H1 (cell line): ENCODE measurements around the gene PCDH9. TPM values are rescaled to one million over a fixed set of nuclear protein-coding genes. Genes with fewer than 3 reads are reported as not detected.

Experiments used
- CTCF ChIA-PET: fragments of 300-600 bp; sonication (Branson Sonifier 250); formaldehyde crosslinking; loops from one replicate; lab custom pipeline; 2021; ENCODE audit not compliant: partially characterized antibody; lab: Charles Lee
- POLR2A ChIA-PET: fragments of 300-600 bp; sonication (Branson Sonifier 250); formaldehyde crosslinking; loops from one replicate; lab custom pipeline; 2021; ENCODE audit warnings: inconsistent platforms; ENCODE audit not compliant: partially characterized antibody; lab: Charles Lee
- DNase-seq, 2 experiments: peaks; one replicate each; pipeline versions ENCODE4 v3.0.0 to v3.0.0-alpha.2; 2010 to 2022; ENCODE audit warnings: low spot score in 2 of 2, low read depth in 1 of 2, mixed read lengths in 1 of 2
- FAIRE-seq: peaks from 2 replicates; lab custom pipeline; 2011; peaks lifted over from hg19 to GRCh38; lab: Jason Lieb, UNC
- H2AFZ ChIP-seq: 2 replicates; pipeline ENCODE4 v1.8.1; 2012; ENCODE audit warnings: low read length, inconsistent platforms
- H2AK5ac ChIP-seq: 2 replicates; pipeline ENCODE4 v1.6.1; 2013; ENCODE audit warnings: low read depth, low read length
- H2BK120ac ChIP-seq: replicated peaks from 2 replicates; pipeline ENCODE3; 2013; ENCODE audit warnings: low read depth, low read length, inconsistent platforms
- H2BK12ac ChIP-seq: 2 replicates; pipeline ENCODE4 v1.6.1; 2013; ENCODE audit warnings: low read depth, low read length
- H2BK15ac ChIP-seq: 2 replicates; pipeline ENCODE4 v1.6.1; 2013; ENCODE audit warnings: low read length
- H2BK20ac ChIP-seq: 2 replicates; pipeline ENCODE4 v1.6.1; 2013; ENCODE audit warnings: low read length
- H2BK5ac ChIP-seq: 2 replicates; pipeline ENCODE4 v1.6.1; 2013; ENCODE audit warnings: low read depth, low read length
- H3K14ac ChIP-seq: 2 replicates; pipeline ENCODE4 v1.6.1; 2013; ENCODE audit warnings: inconsistent platforms; ENCODE audit not compliant: insufficient read length
- H3K18ac ChIP-seq: 2 replicates; pipeline ENCODE4 v1.6.1; 2013; ENCODE audit warnings: low read length; ENCODE audit errors: extremely low read depth
- H3K23ac ChIP-seq: 2 replicates; pipeline ENCODE4 v1.6.1; 2013; ENCODE audit warnings: inconsistent platforms; ENCODE audit not compliant: insufficient read length
- H3K23me2 ChIP-seq: 2 replicates; pipeline ENCODE4 v1.6.1; 2013; ENCODE audit warnings: low read depth, low read length
- H3K27ac ChIP-seq: 2 replicates; pipeline ENCODE4 v1.6.1; 2011; ENCODE audit warnings: low read depth, low read length, inconsistent platforms
- H3K27me3 ChIP-seq, 4 experiments: replicated peaks in 1 of 4; 1 replicate in 1 of 4; 2 replicates in 3 of 4; pipeline versions ENCODE4 v1.6.1 to v1.8.1; 2011 to 2013; ENCODE audit warnings: low read length in 3 of 4, mild to moderate bottlenecking in 3 of 4, inconsistent platforms in 2 of 4, mixed read lengths in 2 of 4, moderate library complexity in 1 of 4; ENCODE audit not compliant: control insufficient read depth in 3 of 4, insufficient read depth in 3 of 4; ENCODE audit errors: extremely low read depth in 1 of 4
- H3K36me3 ChIP-seq, 4 experiments: 2 replicates each; pipeline versions ENCODE4 v1.6.1 to v1.8.1; 2011 to 2013; ENCODE audit warnings: mild to moderate bottlenecking in 4 of 4, low read length in 3 of 4, moderate library complexity in 2 of 4, control low read depth in 1 of 4, inconsistent platforms in 1 of 4; ENCODE audit not compliant: insufficient read depth in 4 of 4, control insufficient read depth in 2 of 4
- H3K4ac ChIP-seq: replicated peaks from 2 replicates; pipeline ENCODE3; 2013; ENCODE audit warnings: low read length, low read depth, mixed read lengths, inconsistent platforms; ENCODE audit not compliant: insufficient read length
- H3K4me1 ChIP-seq, 4 experiments: replicated peaks in 1 of 4; 1 replicate in 1 of 4; 2 replicates in 3 of 4; pipeline versions ENCODE4 v1.6.1 to v1.8.1; 2011 to 2013; ENCODE audit warnings: low read length in 3 of 4, inconsistent platforms in 2 of 4, mixed read lengths in 1 of 4; ENCODE audit not compliant: insufficient read depth in 4 of 4, control insufficient read depth in 3 of 4
- H3K4me2 ChIP-seq, 2 experiments: 2 replicates each; pipeline versions ENCODE4 v1.6.1 to v1.8.1; 2011 to 2013; ENCODE audit warnings: low read depth in 2 of 2, low read length in 2 of 2, control low read depth in 1 of 2, inconsistent platforms in 1 of 2, mild to moderate bottlenecking in 1 of 2; ENCODE audit not compliant: insufficient read depth in 1 of 2
- H3K4me3 ChIP-seq, 4 experiments: fragments of 200-600, 300-600 bp in 1 of 4; sonication (generic), shearing (Covaris generic), sonication (Bioruptor Twin) in 1 of 4; 2 replicates each; pipeline versions ENCODE4 v1.5.1 to v1.8.1; 2011 to 2016; ENCODE audit warnings: low read length in 4 of 4, low read depth in 3 of 4, control low read depth in 2 of 4, inconsistent platforms in 2 of 4, mild to moderate bottlenecking in 2 of 4, mixed read lengths in 1 of 4, moderate library complexity in 1 of 4; ENCODE audit not compliant: insufficient read depth in 2 of 4; ENCODE audit errors: extremely low read depth in 1 of 4
- H3K56ac ChIP-seq: replicated peaks from 2 replicates; pipeline ENCODE3; 2013; ENCODE audit warnings: low read depth, mild to moderate bottlenecking, mixed read lengths, low read length, inconsistent platforms; ENCODE audit not compliant: insufficient read length
- H3K79me1 ChIP-seq: 2 replicates; pipeline ENCODE4 v1.6.1; 2013; ENCODE audit warnings: low read depth, low read length, control low read depth
- H3K79me2 ChIP-seq, 2 experiments: 2 replicates each; pipeline versions ENCODE4 v1.6.1 to v1.8.1; 2012 to 2013; ENCODE audit warnings: low read length in 2 of 2, mild to moderate bottlenecking in 2 of 2, inconsistent platforms in 1 of 2; ENCODE audit not compliant: insufficient read depth in 2 of 2, control insufficient read depth in 1 of 2
- H3K9ac ChIP-seq, 4 experiments: replicated peaks in 1 of 4; 1 replicate in 1 of 4; 2 replicates in 3 of 4; pipeline versions ENCODE4 v1.6.1 to v1.8.1; 2011 to 2013; ENCODE audit warnings: low read depth in 3 of 4, low read length in 3 of 4, control low read depth in 2 of 4, mild to moderate bottlenecking in 2 of 4, moderate library complexity in 2 of 4, inconsistent platforms in 1 of 4; ENCODE audit errors: extremely low read depth in 1 of 4
- H3K9me3 ChIP-seq, 2 experiments: 2 replicates each; pipeline versions ENCODE4 v1.6.1 to v1.8.1; 2012 to 2013; ENCODE audit warnings: mild to moderate bottlenecking in 2 of 2, moderate library complexity in 2 of 2, control low read depth in 1 of 2, inconsistent platforms in 1 of 2, low read depth in 1 of 2, low read length in 1 of 2, mixed read lengths in 1 of 2; ENCODE audit not compliant: insufficient read depth in 2 of 2
- H4K20me1 ChIP-seq, 2 experiments: replicated peaks in 1 of 2; 2 replicates each; pipeline versions ENCODE3 to v1.8.1; 2011 to 2013; ENCODE audit warnings: inconsistent platforms in 2 of 2, low read length in 2 of 2, mild to moderate bottlenecking in 1 of 2; ENCODE audit not compliant: insufficient read depth in 2 of 2, control insufficient read depth in 1 of 2
- H4K5ac ChIP-seq: 2 replicates; pipeline ENCODE4 v1.6.1; 2013; ENCODE audit warnings: low read length, low read depth, mixed read lengths, inconsistent platforms; ENCODE audit not compliant: insufficient read length
- H4K8ac ChIP-seq: 2 replicates; pipeline ENCODE4 v1.8.0; 2013; ENCODE audit warnings: mild to moderate bottlenecking, moderate library complexity, low read length, inconsistent platforms; ENCODE audit not compliant: insufficient read depth; ENCODE audit errors: extremely low read depth
- H4K91ac ChIP-seq: replicated peaks from 2 replicates; pipeline ENCODE3; 2013; ENCODE audit warnings: low read length, mixed read lengths, inconsistent platforms; ENCODE audit not compliant: insufficient read length
- ASH2L ChIP-seq: fragments of 200-600, 300-600 bp; sonication (generic); IDR thresholded peaks from one replicate; pipeline ENCODE4 v1.7.1; 2017; ENCODE audit warnings: low read length
- SIN3A ChIP-seq, 2 experiments: IDR thresholded peaks in 1 of 2; conservative IDR thresholded peaks in 1 of 2; 2 replicates each; pipeline ENCODE4 v1.6.1; 2011 to 2012; ENCODE audit warnings: low read length in 2 of 2, improper control_type of control experiment in 1 of 2, low read depth in 1 of 2, mild to moderate bottlenecking in 1 of 2
- SP1 ChIP-seq: IDR thresholded peaks from 2 replicates; pipeline ENCODE4 v1.6.1; 2011; ENCODE audit warnings: low read depth, low read length
- SUZ12 ChIP-seq: fragments of 200-600 bp; sonication (generic); IDR thresholded peaks from 2 replicates; pipeline ENCODE4 v1.6.1; 2012; ENCODE audit warnings: mild to moderate bottlenecking, inconsistent platforms, low read length, moderate library complexity, mixed read lengths
- WGBS, 2 experiments: shearing (Covaris generic) in 1 of 2; methylation state at CpG; one replicate each; pipeline versions ENCODE4 v1.1.6 to v1.1.7; 2013 to 2015; ENCODE audit warnings: low lambda C conversion rate in 2 of 2, mixed read lengths in 2 of 2, inconsistent platforms in 1 of 2, low coverage in 1 of 2, missing lambda C conversion rate in 1 of 2; ENCODE audit not compliant: insufficient replicate concordance in 2 of 2, insufficient coverage in 1 of 2, insufficient read length in 1 of 2; ENCODE audit errors: extremely low coverage in 1 of 2, missing lambda C conversion rate in 1 of 2; 5-methylcytosine and 5-hydroxymethylcytosine counted together
- polyA plus RNA-seq, 7 experiments: library from polyadenylated mRNA; depleted of rRNA in 3 of 7; stranded (reverse) in 5 of 7; unstranded in 2 of 7; fragments of >200 nt in 5 of 7; fragments of 200-250 nt in 2 of 7; gene quantifications; 1 replicate in 5 of 7; 2 replicates in 1 of 7; 4 replicates in 1 of 7; pipeline versions ENCODE4 v1.2.1 to v1.2.3, GENCODE V29; 2011 to 2013; ENCODE audit warnings: missing spikeins in 2 of 7, mixed read lengths in 2 of 7
- total RNA-seq: library from RNA; stranded (reverse); fragmentation: NEBNext Ultra II Directional; extraction: Animal tissue kit (Norgen Biotek cat#: 25700); gene quantifications from 2 replicates; pipeline ENCODE4 v1.2.1, GENCODE V29; 2021

PCDH9 gene
- total and polyA plus RNA-seq, 2 of the 8 experiments (the other 6 are each of a cell fraction or from before 2014, with no cell fraction given): 0.12 to 0.60 TPM

GRCh38 chr13:67231289-67232000 lies 1.3 kb upstream of the PCDH9 start:
- no peak overlapping the region for H3K4ac ChIP-seq
- FAIRE-seq (no peak), DNase-seq (no peak)
- peaks cover 0 to 3% (median 0%) of the 10 kb centered on the region in 4 experiments; a peak in 5 of 7 replicates for H3K4me1 ChIP-seq
- H3K27me3 ChIP-seq: peaks cover 0 to 5% (median 5%) of the 10 kb centered on the region in 4 experiments; a peak in 4 of 7 replicates
- WGBS, 2 experiments: 5% methylated on average over 11 of the region's 11 CpGs; no CpG with 5 or more reads in 1 of the 2 experiments
- H3K18ac ChIP-seq: no peak overlapping the region
- H3K14ac ChIP-seq: no peak overlapping the region
- no peaks in the 10 kb centered on the region for H3K36me3 ChIP-seq
- H4K20me1 ChIP-seq: no peaks in the 10 kb centered on the region
- H4K5ac ChIP-seq: no peak overlapping the region
- no peak overlapping the region for H2AK5ac ChIP-seq
- H3K4me2 ChIP-seq: peak overlapping the region; percentile 92 to 100
- no peak overlapping the region for H2BK120ac ChIP-seq
- no peak overlapping the region for H2BK12ac ChIP-seq
- H3K23me2 ChIP-seq: peaks cover 7% of the 10 kb centered on the region
- H3K56ac ChIP-seq: no peak overlapping the region
- 0 out of 2 replicates have a peak overlapping the region, but pooled peaks have one; percentile 61 for H2BK5ac ChIP-seq
- no peaks in the 10 kb centered on the region for H3K79me1 ChIP-seq
- H3K4me3 ChIP-seq: peak overlapping the region; percentile 76 to 88 (median 86)
- peak overlapping the region; percentile 43; the same call in 1 of the 2 replicates for H2AFZ ChIP-seq
- H3K79me2 ChIP-seq: no peaks in the 10 kb centered on the region
- no peak overlapping the region for H3K23ac ChIP-seq
- no peak overlapping the region for H4K91ac ChIP-seq
- H3K9ac ChIP-seq: peak overlapping the region in 2 of 4 experiments; percentile 41 to 48; a peak in 1 of 7 replicates
- H4K8ac ChIP-seq: peak overlapping the region; percentile 19; the same call in 1 of the 2 replicates
- ChIA-PET POLR2A (no interaction called here), CTCF (interaction anchor here (1.4 kb wide), 1 partner anchor 184 kb away, joined by 8 read pairs; no protein-coding TSS in a partner anchor)
- H3K27ac ChIP-seq: no peak overlapping the region
- no peak overlapping the region for H2BK15ac ChIP-seq
- no peaks in the 10 kb centered on the region for H3K9me3 ChIP-seq
- H2BK20ac ChIP-seq: no peak overlapping the region
- TF ChIP-seq SP1 (0 out of 2 replicates have a peak, but pooled peaks have one; percentile 6), SIN3A (conservative IDR thresholded peaks at IDR 0.05 in 1 of 2, IDR thresholded peaks at IDR 0.05 in 1 of 2; ENCODE audit: low read depth in 1 of 2, low read length in 2 of 2) (0 out of 4 replicates have a peak, but pooled peaks of 1 of the 2 experiments have one; percentile 40), SUZ12 (0 out of 2 replicates have a peak, but pooled peaks have one; percentile 5), ASH2L (no peak)
